HepG2 (cell line): ENCODE results near the gene STRN3. TPM values are rescaled to one million over a fixed set of nuclear protein-coding genes. Genes with fewer than 3 reads are reported as not detected.

Experiments used
- HNRNPUL1 ChIP-seq: fragments of 200-400 bp; formaldehyde crosslinking; IDR thresholded peaks from 2 replicates; pipeline ENCODE4 v1.6.1; 2017; ENCODE audit warnings: low read depth, mild to moderate bottlenecking, low read length, moderate library complexity
- HOXA9 ChIP-seq: sonication (generic); formaldehyde crosslinking; IDR thresholded peaks from 2 replicates; pipeline ENCODE4 v1.8.1; 2022; ENCODE audit warnings: missing genetic modification reagents, mild to moderate bottlenecking, moderate library complexity, borderline replicate concordance
- IKZF1 ChIP-seq: fragments of 450-650 bp; IDR thresholded peaks from 2 replicates; pipeline ENCODE4 v1.7.1; 2016
- PAWR ChIP-seq: sonication (generic); formaldehyde crosslinking; IDR thresholded peaks from 2 replicates; pipeline ENCODE4 v1.4.0; 2020; ENCODE audit warnings: missing genetic modification reagents, mild to moderate bottlenecking, borderline replicate concordance
- SUZ12 ChIP-seq: fragments of 150-350 bp; IDR thresholded peaks from 2 replicates; pipeline ENCODE4 v1.6.1; 2014; ENCODE audit warnings: low read depth, low read length
- ZNF124 ChIP-seq: sonication (generic); formaldehyde crosslinking; IDR thresholded peaks from 2 replicates; pipeline ENCODE4 v1.4.0; 2020; ENCODE audit warnings: missing genetic modification reagents
- ZNF44 ChIP-seq: sonication (generic); formaldehyde crosslinking; IDR thresholded peaks from 2 replicates; pipeline ENCODE4 v1.5.1; 2020; ENCODE audit warnings: mild to moderate bottlenecking, missing genetic modification reagents
- ZNF788 ChIP-seq: sonication (generic); formaldehyde crosslinking; IDR thresholded peaks from 2 replicates; pipeline ENCODE4 v1.5.0; 2020; ENCODE audit warnings: mild to moderate bottlenecking, missing genetic modification reagents, borderline replicate concordance
- ZXDC ChIP-seq: sonication (generic); formaldehyde crosslinking; IDR thresholded peaks from 2 replicates; pipeline ENCODE4 v1.5.0; 2020; ENCODE audit warnings: mild to moderate bottlenecking, missing genetic modification reagents
- polyA plus RNA-seq, 8 experiments: library from polyadenylated mRNA; depleted of rRNA in 3 of 8; stranded (reverse) in 7 of 8; unstranded in 1 of 8; fragments of >200 nt; fragmentation: Illumina TruSeq in 4 of 8; extraction: Trizol in 4 of 8; gene quantifications; 2 replicates each; pipeline versions ENCODE4 v1.2.1 to v1.2.3, GENCODE V29; 2011 to 2016; ENCODE audit warnings: low read depth in 4 of 8, missing spikeins in 1 of 8, mixed read lengths in 1 of 8; ENCODE audit not compliant: insufficient read depth in 1 of 8
- total RNA-seq, 5 experiments: library from RNA; depleted of rRNA; stranded (reverse); fragments of >200 nt; fragmentation: Illumina TruSeq; extraction: Trizol; gene quantifications; 2 replicates each; pipeline ENCODE4 v1.2.3, GENCODE V29; 2016; ENCODE audit warnings: low read depth in 1 of 5
- TF ChIP-seq, protein P1 (sequence below): sonication (generic); formaldehyde crosslinking; IDR thresholded peaks from 2 replicates; pipeline ENCODE4 v1.5.0; 2020; ENCODE audit warnings: mild to moderate bottlenecking, missing genetic modification reagents, borderline replicate concordance
- TF ChIP-seq, protein P2 (sequence below): sonication (generic); formaldehyde crosslinking; IDR thresholded peaks from 2 replicates; pipeline ENCODE4 v1.9.0; 2021; ENCODE audit warnings: missing genetic modification reagents, borderline replicate concordance
- TF ChIP-seq, protein P3 (sequence below): IDR thresholded peaks from 2 replicates; pipeline ENCODE4 v1.6.1; 2016; ENCODE audit warnings: low read depth, borderline replicate concordance
- TF ChIP-seq, protein P4 (sequence below): sonication (generic); formaldehyde crosslinking; IDR thresholded peaks from 2 replicates; pipeline ENCODE4 v1.5.0; 2020; ENCODE audit warnings: mild to moderate bottlenecking, missing genetic modification reagents, borderline replicate concordance

STRN3 gene
- total and polyA plus RNA-seq, 2 of the 13 experiments (the other 11 are each of a cell fraction or from before 2014, with no cell fraction given), result 49.4 to 123 TPM

GRCh38 chr14:31026450-31027235, 464 bp upstream of the STRN3 start (continued):
- TF ChIP-seq, protein P1, sequence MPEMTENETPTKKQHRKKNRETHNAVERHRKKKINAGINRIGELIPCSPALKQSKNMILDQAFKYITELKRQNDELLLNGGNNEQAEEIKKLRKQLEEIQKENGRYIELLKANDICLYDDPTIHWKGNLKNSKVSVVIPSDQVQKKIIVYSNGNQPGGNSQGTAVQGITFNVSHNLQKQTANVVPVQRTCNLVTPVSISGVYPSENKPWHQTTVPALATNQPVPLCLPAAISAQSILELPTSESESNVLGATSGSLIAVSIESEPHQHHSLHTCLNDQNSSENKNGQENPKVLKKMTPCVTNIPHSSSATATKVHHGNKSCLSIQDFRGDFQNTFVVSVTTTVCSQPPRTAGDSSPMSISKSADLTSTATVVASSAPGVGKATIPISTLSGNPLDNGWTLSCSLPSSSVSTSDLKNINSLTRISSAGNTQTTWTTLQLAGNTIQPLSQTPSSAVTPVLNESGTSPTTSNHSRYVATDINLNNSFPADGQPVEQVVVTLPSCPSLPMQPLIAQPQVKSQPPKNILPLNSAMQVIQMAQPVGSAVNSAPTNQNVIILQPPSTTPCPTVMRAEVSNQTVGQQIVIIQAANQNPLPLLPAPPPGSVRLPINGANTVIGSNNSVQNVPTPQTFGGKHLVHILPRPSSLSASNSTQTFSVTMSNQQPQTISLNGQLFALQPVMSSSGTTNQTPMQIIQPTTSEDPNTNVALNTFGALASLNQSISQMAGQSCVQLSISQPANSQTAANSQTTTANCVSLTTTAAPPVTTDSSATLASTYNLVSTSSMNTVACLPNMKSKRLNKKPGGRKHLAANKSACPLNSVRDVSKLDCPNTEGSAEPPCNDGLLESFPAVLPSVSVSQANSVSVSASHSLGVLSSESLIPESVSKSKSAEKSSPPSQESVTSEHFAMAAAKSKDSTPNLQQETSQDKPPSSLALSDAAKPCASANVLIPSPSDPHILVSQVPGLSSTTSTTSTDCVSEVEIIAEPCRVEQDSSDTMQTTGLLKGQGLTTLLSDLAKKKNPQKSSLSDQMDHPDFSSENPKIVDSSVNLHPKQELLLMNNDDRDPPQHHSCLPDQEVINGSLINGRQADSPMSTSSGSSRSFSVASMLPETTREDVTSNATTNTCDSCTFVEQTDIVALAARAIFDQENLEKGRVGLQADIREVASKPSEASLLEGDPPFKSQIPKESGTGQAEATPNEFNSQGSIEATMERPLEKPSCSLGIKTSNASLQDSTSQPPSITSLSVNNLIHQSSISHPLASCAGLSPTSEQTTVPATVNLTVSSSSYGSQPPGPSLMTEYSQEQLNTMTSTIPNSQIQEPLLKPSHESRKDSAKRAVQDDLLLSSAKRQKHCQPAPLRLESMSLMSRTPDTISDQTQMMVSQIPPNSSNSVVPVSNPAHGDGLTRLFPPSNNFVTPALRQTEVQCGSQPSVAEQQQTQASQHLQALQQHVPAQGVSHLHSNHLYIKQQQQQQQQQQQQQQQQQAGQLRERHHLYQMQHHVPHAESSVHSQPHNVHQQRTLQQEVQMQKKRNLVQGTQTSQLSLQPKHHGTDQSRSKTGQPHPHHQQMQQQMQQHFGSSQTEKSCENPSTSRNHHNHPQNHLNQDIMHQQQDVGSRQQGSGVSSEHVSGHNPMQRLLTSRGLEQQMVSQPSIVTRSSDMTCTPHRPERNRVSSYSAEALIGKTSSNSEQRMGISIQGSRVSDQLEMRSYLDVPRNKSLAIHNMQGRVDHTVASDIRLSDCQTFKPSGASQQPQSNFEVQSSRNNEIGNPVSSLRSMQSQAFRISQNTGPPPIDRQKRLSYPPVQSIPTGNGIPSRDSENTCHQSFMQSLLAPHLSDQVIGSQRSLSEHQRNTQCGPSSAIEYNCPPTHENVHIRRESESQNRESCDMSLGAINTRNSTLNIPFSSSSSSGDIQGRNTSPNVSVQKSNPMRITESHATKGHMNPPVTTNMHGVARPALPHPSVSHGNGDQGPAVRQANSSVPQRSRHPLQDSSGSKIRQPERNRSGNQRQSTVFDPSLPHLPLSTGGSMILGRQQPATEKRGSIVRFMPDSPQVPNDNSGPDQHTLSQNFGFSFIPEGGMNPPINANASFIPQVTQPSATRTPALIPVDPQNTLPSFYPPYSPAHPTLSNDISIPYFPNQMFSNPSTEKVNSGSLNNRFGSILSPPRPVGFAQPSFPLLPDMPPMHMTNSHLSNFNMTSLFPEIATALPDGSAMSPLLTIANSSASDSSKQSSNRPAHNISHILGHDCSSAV (CRISPR knock-in tag), result peak; percentile 70
- peak; percentile 43 for TF ChIP-seq SUZ12
- TF ChIP-seq PAWR, result no peak
- TF ChIP-seq HNRNPUL1, result no peak
- TF ChIP-seq, protein P2, sequence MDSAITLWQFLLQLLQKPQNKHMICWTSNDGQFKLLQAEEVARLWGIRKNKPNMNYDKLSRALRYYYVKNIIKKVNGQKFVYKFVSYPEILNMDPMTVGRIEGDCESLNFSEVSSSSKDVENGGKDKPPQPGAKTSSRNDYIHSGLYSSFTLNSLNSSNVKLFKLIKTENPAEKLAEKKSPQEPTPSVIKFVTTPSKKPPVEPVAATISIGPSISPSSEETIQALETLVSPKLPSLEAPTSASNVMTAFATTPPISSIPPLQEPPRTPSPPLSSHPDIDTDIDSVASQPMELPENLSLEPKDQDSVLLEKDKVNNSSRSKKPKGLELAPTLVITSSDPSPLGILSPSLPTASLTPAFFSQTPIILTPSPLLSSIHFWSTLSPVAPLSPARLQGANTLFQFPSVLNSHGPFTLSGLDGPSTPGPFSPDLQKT (CRISPR knock-in tag), result no peak
- TF ChIP-seq ZXDC (CRISPR knock-in tag), result no peak
- TF ChIP-seq, protein P3, sequence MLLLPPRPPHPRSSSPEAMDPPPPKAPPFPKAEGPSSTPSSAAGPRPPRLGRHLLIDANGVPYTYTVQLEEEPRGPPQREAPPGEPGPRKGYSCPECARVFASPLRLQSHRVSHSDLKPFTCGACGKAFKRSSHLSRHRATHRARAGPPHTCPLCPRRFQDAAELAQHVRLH (CRISPR knock-in tag), result peak; percentile 81; the same call in 1 of the 2 replicates
- TF ChIP-seq ZNF44 (CRISPR knock-in tag), result peak; percentile 89; the same call in 1 of the 2 replicates
- TF ChIP-seq HOXA9, result no peak
- TF ChIP-seq ZNF124 (CRISPR knock-in tag), result 0 out of 2 replicates have a peak, but pooled peaks have one; percentile 94
- no peak for TF ChIP-seq IKZF1
- TF ChIP-seq ZNF788 (CRISPR knock-in tag), result peak; percentile 97
- TF ChIP-seq, protein P4, sequence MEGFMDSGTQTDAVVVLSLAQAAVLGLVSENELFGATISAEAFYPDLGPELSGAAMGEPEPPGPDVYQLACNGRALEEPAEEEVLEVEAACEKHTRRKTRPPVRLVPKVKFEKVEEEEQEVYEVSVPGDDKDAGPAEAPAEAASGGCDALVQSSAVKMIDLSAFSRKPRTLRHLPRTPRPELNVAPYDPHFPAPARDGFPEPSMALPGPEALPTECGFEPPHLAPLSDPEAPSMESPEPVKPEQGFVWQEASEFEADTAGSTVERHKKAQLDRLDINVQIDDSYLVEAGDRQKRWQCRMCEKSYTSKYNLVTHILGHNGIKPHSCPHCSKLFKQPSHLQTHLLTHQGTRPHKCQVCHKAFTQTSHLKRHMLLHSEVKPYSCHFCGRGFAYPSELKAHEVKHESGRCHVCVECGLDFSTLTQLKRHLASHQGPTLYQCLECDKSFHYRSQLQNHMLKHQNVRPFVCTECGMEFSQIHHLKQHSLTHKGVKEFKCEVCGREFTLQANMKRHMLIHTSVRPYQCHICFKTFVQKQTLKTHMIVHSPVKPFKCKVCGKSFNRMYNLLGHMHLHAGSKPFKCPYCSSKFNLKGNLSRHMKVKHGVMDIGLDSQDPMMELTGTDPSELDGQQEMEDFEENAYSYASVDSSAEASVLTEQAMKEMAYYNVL (CRISPR knock-in tag), result peak; percentile 51
